Effector CD4-positive, alpha-beta T cell (primary cell): ENCODE data around the gene WSB1.

Source experiments
- DNase-seq: peaks from one replicate; pipeline ENCODE4 v3.0.0-alpha.2; 2020

The WSB1 gene

GRCh38 chr17:27281438-27281837, 12.5 kb upstream of the WSB1 start:
- no peak for DNase-seq

- no peak for DNase-seq
These were observed 11.8 kb upstream of the WSB1 start for GRCh38 chr17:27282054-27282551.

- DNase-seq = no peak
These were observed 10.9 kb upstream of the WSB1 start for GRCh38 chr17:27283060-27283459.

GRCh38 chr17:27283751-27284150, 10.2 kb upstream of the WSB1 start:
- DNase-seq = no peak

GRCh38 chr17:27284811-27285415, 9.0 kb upstream of the WSB1 start:
- no peak for DNase-seq

GRCh38 chr17:27285516-27285915, 8.4 kb upstream of the WSB1 start:
- no peak for DNase-seq

GRCh38 chr17:27288183-27288582, 5.7 kb upstream of the WSB1 start:
- no peak for DNase-seq

GRCh38 chr17:27289856-27290255, 4.1 kb upstream of the WSB1 start:
- no peak for DNase-seq

- DNase-seq = no peak
These were observed 2.9 kb upstream of the WSB1 start for GRCh38 chr17:27290916-27291598.

- DNase-seq = no peak
These were observed 486 bp upstream of the WSB1 start for GRCh38 chr17:27293359-27293897.

GRCh38 chr17:27294689-27295630, 1.0 kb downstream of the WSB1 start:
- DNase-seq = peak; percentile 25

- DNase-seq = no peak
These were observed 2.0 kb downstream of the WSB1 start for GRCh38 chr17:27295945-27296344.

GRCh38 chr17:27296428-27296979, 2.6 kb downstream of the WSB1 start:
- DNase-seq = no peak

GRCh38 chr17:27299384-27300049, 5.6 kb downstream of the WSB1 start:
- DNase-seq = no peak

GRCh38 chr17:27303734-27304133, 9.8 kb downstream of the WSB1 start:
- no peak for DNase-seq

- no peak for DNase-seq
These were observed 12.4 kb downstream of the WSB1 start for GRCh38 chr17:27306276-27306835.

- DNase-seq = no peak
These were observed 16.7 kb downstream of the WSB1 start for GRCh38 chr17:27310565-27311110.

- DNase-seq = no peak
These were observed 19.4 kb downstream of the WSB1 start for GRCh38 chr17:27313301-27313700.

- DNase-seq = no peak
These were observed 21.4 kb downstream of the WSB1 start for GRCh38 chr17:27315322-27315721.

- no peak for DNase-seq
These were observed 22.0 kb downstream of the WSB1 start for GRCh38 chr17:27315796-27316465.

- DNase-seq = no peak
These were observed 24.3 kb downstream of the WSB1 start for GRCh38 chr17:27318228-27318627.
